IPS-NIHi11 (cell line): ENCODE data around the gene GRB10.
A peak's percentile ranks its signal among the peaks of the same experiment; 100 is the strongest.

ENCODE experiments used
- DNase-seq: peaks from one replicate; pipeline ENCODE4 v3.0.0; 2012; ENCODE audit warnings: mixed read lengths, low spot score

GRB10 gene

GRCh38 chr7:50782375-50783208 lies at the start of gene GRB10:
TSS of gene GRB10 (minus strand) at chr7:50782896. CDS start at chr7:50732322, 50,574 bp downstream.
- peak; percentile 76 for DNase-seq

DNA sequence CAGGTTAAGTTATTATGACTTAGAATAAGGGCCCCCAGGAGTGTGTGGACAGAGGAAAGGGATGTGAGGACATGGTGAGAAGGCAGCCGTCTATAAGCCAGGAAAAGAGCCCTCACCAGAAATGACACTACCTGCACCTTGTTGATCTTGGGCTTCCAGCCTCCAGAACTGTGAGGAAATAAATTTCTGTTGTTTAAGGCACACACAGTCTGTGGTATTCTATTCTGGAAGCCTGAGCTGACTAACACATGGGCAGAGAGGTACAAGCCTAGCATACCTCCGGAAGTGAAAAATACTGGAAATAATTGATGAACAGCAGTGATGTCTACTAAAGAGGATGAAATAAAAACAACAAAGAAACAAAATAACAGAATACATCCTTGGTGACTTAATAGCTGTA lies 46.1 kb upstream of the GRB10 start:
- no peak for DNase-seq

- no peak for DNase-seq
Observed at GRCh38 chr7:50828116-50828515, 45.4 kb upstream of the GRB10 start.

- DNase-seq: no peak
Observed at GRCh38 chr7:50827281-50827680, 44.6 kb upstream of the GRB10 start.

DNA sequence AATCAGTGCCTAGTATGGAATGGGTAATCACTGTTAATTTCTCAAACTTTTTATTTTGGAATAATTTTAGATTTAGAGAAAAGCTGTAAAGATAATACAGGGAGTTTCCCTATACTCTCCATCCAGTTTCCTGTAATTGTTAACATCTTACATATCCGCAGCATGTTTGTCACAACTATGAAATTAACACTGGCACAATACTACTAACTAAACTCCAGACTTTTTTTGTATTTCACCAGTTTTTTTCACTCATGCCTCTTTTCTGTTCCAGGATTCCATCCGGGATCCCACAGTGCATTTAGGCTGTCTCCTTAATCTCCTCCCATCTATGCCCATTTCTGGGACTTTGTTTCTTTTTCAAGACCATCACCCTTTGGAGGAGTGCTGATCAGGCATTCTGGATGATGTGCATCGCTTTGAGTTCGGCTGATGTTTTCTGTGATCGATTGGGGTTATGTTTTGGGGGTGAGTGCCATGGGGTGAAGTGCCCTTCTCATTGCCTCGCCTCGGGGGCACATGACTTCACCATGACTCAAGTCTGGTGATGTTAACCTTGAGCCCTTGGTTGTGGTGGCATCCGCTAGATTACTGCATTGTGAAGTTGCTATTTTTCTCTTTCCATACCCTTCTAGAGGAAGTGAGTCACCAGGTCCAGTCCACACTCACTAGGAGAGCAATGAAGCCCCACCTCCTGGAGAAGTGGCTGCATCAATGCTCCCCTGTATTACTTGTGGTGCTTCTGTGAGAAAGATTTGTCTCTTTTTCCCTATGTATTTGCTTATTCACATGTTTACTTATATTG lies 43.9 kb upstream of the GRB10 start:
- DNase-seq: no peak

GRCh38 chr7:50825465-50825864 lies 42.8 kb upstream of the GRB10 start:
- no peak for DNase-seq

DNA sequence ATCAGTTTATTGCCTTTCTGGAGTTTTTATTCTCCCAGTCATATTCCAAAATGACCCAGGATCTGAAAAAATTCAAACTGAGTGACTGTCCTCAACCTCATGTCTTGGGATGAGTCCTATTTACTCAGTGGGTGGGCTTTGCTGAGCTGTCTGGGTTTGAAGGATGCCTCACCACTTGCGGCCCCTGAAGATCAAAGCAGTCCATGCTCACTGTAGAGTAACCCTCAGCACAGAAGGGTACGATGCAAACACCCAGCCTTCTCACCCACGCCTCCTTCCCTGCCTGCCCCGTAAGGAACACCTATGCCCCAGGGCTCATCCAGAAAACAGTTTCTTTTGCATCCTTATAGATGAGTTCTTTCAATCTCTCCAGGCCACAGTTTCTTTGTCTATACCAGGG lies 42.2 kb upstream of the GRB10 start:
- DNase-seq: no peak

DNA sequence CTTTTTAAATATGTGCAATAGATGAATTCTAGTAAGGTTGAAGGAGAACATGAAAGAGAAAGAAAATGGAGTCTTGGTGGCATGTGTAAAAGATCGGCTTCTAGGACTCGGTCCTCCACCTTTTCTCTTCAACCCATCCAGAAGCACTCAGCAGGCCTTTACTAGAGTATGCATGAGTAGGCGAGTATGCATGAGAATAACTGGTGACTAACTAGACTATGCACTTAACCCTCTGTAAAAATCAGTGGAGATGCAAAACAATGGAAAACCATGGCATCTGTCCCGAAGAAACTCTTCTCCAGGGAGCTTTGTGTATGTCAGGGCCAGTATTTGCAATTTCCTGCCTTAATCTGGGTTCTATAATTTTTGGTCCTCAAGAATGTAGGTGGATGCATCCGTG lies 40.0 kb upstream of the GRB10 start:
- DNase-seq: no peak

DNA sequence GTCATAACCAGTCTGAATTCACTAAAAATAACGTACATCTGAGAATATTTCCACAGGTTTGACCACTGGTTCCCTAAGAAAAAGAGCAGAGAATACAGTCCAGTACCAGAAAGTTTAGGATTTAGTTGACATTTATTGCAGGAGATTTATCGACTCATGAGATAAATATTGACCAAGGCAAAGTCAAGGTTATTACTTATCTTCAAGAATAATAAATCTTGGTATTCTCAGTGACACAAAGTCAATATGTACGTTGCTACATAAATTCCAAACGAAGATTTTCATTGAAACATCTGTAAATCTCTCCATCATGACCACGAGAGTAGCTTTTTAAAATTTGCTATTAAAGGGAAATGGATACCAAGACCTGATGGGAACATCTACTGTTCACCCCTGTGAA lies 39.4 kb upstream of the GRB10 start:
- DNase-seq: no peak

- DNase-seq: no peak
Observed at GRCh38 chr7:50821457-50822008, 38.8 kb upstream of the GRB10 start.

GRCh38 chr7:50818324-50818723 lies 35.6 kb upstream of the GRB10 start:
- DNase-seq: no peak

- DNase-seq: no peak
Observed at GRCh38 chr7:50817561-50817960, 34.9 kb upstream of the GRB10 start.

DNA sequence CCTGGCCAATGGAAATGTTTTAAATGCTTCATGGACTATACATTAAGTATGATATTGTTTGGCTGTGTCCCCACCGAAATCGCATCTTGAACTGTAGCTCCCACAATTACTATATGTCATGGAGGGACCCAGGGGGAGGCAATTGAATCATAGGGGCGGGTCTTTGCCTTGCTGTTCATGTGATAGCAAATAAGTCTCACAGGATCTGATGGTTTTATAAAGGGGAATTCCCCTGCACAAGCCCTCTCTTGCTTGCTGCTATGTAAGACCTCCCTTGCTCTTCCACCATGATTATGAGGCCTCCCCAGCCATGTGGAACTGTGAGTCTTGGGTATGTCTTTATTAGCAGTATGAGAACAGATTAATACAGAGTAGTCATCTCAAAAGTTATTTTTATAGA lies 32.4 kb upstream of the GRB10 start:
- no peak for DNase-seq

GRCh38 chr7:50814166-50814565 lies 31.5 kb upstream of the GRB10 start:
- no peak for DNase-seq

GRCh38 chr7:50812841-50813475 lies 30.3 kb upstream of the GRB10 start:
- peak; percentile 50 for DNase-seq

DNA sequence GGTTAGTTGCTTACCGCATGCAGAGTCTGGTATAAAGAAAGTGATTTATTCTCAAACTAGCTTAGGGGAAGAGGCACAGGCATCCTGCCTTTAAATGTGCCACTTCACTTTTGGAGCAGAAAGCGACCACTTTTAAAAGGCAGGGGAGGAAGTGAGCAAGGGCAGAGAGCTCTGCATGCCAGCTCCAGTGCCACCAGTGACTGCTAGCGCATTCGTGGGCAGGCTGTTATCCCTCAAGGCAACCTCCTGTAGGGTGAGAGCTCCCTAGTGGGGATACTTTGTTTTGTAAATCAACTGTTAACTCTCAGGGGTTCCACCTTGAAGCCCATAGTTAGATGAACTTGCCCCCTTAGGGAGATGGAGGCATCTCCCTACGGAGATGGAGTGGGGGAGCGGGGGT lies 29.4 kb upstream of the GRB10 start:
- DNase-seq: no peak

- DNase-seq: no peak
Observed at GRCh38 chr7:50808282-50808888, 25.7 kb upstream of the GRB10 start.

- no peak for DNase-seq
Observed at GRCh38 chr7:50807026-50807730, 24.5 kb upstream of the GRB10 start.

- DNase-seq: no peak
Observed at GRCh38 chr7:50806143-50806542, 23.4 kb upstream of the GRB10 start.

- no peak for DNase-seq
Observed at GRCh38 chr7:50805447-50806125, 22.9 kb upstream of the GRB10 start.
